ENCODE results near the gene CYP2U1.
"Not testable (repeated sequence)": the region's sequence is repeated elsewhere in the genome, so short reads cannot be mapped to it uniquely, and the experiment has no call there.

The CYP2U1 gene

DNA sequence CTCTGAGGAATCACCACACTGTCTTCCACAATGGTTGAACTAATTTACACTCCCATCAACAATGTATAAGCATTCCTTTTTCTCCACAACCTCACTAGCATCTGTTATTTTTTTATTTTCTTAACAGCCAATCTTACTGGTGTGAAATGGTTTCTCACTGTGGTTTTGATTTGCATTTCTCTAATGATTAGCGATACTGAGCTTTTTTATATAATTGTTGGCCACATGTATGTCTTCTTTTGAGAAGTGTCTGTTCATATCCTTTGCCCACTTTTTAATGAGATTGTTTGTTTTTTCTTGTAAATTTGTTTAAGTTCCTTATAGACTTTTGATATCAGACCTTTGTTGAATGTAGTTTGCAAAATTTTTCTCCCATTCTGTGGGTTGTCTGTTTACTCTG is 36.6 kb downstream of the CYP2U1 start:
- not testable (repeated sequence) for H3K36me3 ChIP-seq (ENCODE audit: insufficient read depth, low read length); H3K9ac ChIP-seq (ENCODE audit: low read depth, low read length); H3K9me3 ChIP-seq (replicated peaks; ENCODE audit: low read length)

DNA sequence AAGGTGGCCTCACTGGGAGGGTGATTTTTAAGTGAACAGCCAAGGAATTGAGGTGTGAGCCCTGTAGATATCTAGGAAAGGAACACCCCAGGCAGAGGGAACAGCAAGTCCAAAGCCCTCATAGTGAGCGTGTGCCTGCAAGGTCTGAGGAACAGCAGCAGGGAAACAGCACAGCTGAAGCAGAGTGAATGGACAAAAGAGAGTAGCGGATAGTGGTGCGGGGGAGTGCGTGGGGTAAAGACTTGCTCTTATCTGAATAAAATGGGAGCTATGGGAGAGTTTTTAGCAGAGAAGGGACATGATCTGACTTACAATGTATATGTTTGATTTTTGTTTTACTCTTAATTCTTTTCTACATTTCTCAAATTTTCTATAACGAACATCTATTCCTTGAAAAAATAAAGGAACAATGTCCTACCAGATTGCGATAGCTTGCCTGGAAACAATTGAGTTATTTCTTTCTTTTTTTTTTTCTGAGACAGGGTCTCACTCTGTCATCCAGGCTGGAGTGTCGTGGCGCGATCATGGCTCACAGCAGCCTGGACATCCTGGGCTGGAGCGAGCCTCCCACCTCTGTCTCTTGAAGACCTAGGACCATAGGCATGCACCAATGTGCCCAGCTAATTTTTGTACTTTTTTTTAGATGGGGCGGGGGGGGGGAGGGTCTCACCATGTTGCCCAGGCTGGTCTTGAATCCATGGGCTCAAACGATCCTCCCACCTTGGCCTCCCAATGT is 38.9 kb downstream of the CYP2U1 start:
- Histone ChIP-seq H3K9ac (ENCODE audit: low read depth, low read length) (no peak overlapping the region), H3K4me1 (ENCODE audit: control insufficient read depth, insufficient read depth, low read length) (no peaks in the 10 kb centered on the region), H3K4me3 (ENCODE audit: low read length) (no peak overlapping the region), H3K36me3 (ENCODE audit: insufficient read depth, low read length) (no peaks in the 10 kb centered on the region), H3K27me3 (ENCODE audit: control insufficient read depth, insufficient read depth, low read length) (no peaks in the 10 kb centered on the region), H3K4me2 (ENCODE audit: low read length) (no peak overlapping the region), H3K9me3 (replicated peaks; ENCODE audit: low read length) (no peaks in the 10 kb centered on the region)

More for the DNA sequence above, 36.6 kb downstream of the CYP2U1 start:
- H3K4me2 ChIP-seq (ENCODE audit: low read length); H3K4me3 ChIP-seq (ENCODE audit: low read length); H3K27me3 ChIP-seq (ENCODE audit: control insufficient read depth, insufficient read depth, low read length); H3K4me1 ChIP-seq (ENCODE audit: control insufficient read depth, insufficient read depth, low read length): not testable (repeated sequence)

DNA sequence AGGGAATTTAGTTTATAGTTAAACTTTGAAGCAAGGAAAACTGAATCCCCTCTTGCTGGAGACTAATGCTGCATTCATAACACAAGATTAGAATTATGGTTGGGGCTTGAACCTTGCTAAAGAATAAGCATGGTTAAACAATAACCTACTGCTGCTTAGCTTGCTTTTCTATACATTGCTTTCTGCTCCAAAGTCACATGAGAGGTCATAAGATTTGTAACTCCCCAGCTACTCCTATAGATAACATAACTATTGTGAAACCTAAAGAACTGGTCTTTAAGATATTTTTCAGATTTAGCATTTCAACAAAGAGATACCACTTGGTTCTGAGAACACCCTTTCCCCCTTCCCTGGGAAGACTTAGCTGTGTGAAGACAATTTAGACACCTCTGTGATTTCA is 41.3 kb downstream of the CYP2U1 start:
- Histone ChIP-seq H3K4me1 (ENCODE audit: control insufficient read depth, insufficient read depth, low read length) (no peaks in the 10 kb centered on the region), H3K4me3 (ENCODE audit: low read length) (no peak overlapping the region), H3K36me3 (ENCODE audit: insufficient read depth, low read length) (no peaks in the 10 kb centered on the region), H3K9me3 (replicated peaks; ENCODE audit: low read length) (no peaks in the 10 kb centered on the region), H3K27me3 (ENCODE audit: control insufficient read depth, insufficient read depth, low read length) (no peaks in the 10 kb centered on the region), H3K9ac (ENCODE audit: low read depth, low read length) (no peak overlapping the region), H3K4me2 (ENCODE audit: low read length) (no peak overlapping the region)

DNA sequence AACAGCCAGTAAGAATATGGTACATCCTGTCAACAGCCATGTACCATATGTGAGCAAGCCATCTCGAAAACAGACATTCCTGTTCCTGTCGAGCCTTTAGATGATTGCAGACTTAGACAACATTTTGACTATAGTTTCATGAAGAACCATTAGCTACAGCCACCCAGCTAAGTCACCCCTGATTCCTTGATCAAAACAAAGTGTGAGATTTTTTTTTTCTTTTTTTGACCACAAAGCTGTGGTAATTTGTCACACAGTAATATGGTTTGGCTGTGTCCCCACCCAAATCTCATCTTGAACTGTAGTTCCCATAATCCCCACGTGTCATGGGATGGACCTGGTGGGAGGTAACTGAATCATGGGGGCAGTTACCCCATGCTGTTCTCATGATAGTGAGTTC is 43.2 kb downstream of the CYP2U1 start:
- H3K4me1 ChIP-seq (ENCODE audit: control insufficient read depth, insufficient read depth, low read length) = no peaks in the 10 kb centered on the region
- H3K4me2 ChIP-seq (ENCODE audit: low read length) = no peak overlapping the region
- H3K9me3 ChIP-seq (replicated peaks; ENCODE audit: low read length) = no peaks in the 10 kb centered on the region
- H3K36me3 ChIP-seq (ENCODE audit: insufficient read depth, low read length) = no peaks in the 10 kb centered on the region
- no peak overlapping the region for H3K9ac ChIP-seq (ENCODE audit: low read depth, low read length)
- H3K4me3 ChIP-seq (ENCODE audit: low read length) = no peak overlapping the region
- no peaks in the 10 kb centered on the region for H3K27me3 ChIP-seq (ENCODE audit: control insufficient read depth, insufficient read depth, low read length)

DNA sequence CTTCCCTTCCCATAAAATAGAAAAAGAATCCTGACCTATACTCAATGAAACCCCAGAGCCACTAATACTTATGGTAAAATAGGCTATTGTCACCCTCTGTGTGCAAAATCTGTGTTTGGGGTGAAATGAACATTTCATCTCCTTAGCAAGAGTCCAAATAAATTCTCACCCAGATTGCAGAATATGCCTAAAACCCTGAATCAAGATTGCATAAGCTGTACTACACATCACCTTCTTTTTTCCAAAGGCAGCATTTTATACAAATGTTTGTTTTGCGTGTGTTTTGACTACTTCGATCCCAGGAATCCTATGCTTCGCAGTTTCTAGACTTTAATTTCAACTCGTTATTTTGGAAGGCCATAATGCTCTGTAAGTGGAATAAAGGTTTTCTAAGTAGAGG is 46.1 kb downstream of the CYP2U1 start:
- H3K9ac ChIP-seq (ENCODE audit: low read depth, low read length) = no peak overlapping the region
- no peak overlapping the region for H3K4me2 ChIP-seq (ENCODE audit: low read length)
- no peaks in the 10 kb centered on the region for H3K27me3 ChIP-seq (ENCODE audit: control insufficient read depth, insufficient read depth, low read length)
- no peaks in the 10 kb centered on the region for H3K4me1 ChIP-seq (ENCODE audit: control insufficient read depth, insufficient read depth, low read length)
- H3K36me3 ChIP-seq (ENCODE audit: insufficient read depth, low read length) = no peaks in the 10 kb centered on the region
- no peak overlapping the region for H3K4me3 ChIP-seq (ENCODE audit: low read length)
- H3K9me3 ChIP-seq (replicated peaks; ENCODE audit: low read length) = no peaks in the 10 kb centered on the region

DNA sequence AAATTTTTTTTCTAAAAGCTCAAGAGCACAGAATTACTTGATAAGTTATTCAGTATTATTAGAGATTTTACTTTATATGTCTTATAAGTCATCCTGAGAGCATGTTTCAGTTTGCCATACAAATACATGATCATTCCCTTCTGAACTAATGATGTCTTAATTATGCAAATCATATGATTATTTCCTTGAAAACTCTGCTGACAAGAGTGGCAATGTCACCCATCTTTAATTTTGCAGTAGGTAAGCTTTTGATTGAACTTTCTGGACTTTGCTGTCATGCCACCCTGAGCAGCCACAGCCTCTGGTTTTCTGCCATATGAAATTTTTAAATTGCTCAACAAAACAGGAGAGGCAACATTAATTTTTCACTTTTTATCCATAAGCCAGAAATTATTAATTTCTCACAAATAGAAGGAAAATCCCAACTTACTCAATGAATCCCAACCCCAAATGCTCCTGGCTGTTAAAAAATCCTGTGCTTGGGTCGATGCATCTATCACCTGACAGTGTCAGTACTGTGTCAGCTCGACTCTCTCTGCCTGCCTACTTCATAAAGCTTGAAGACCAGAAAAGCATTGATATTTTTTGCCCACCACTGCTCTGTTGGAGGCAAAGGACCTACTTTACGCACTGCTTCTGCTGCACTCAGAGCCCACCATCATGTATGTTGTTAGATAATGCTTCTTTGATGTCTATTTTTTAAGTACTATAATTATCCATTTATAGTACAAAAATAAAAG is 46.8 kb downstream of the CYP2U1 start:
- Histone ChIP-seq H3K27me3 (ENCODE audit: control insufficient read depth, insufficient read depth, low read length) (no peaks in the 10 kb centered on the region), H3K36me3 (ENCODE audit: insufficient read depth, low read length) (no peaks in the 10 kb centered on the region), H3K9ac (ENCODE audit: low read depth, low read length) (no peak overlapping the region), H3K9me3 (replicated peaks; ENCODE audit: low read length) (no peaks in the 10 kb centered on the region), H3K4me2 (ENCODE audit: low read length) (no peak overlapping the region), H3K4me1 (ENCODE audit: control insufficient read depth, insufficient read depth, low read length) (no peaks in the 10 kb centered on the region), H3K4me3 (ENCODE audit: low read length) (no peak overlapping the region)

DNA sequence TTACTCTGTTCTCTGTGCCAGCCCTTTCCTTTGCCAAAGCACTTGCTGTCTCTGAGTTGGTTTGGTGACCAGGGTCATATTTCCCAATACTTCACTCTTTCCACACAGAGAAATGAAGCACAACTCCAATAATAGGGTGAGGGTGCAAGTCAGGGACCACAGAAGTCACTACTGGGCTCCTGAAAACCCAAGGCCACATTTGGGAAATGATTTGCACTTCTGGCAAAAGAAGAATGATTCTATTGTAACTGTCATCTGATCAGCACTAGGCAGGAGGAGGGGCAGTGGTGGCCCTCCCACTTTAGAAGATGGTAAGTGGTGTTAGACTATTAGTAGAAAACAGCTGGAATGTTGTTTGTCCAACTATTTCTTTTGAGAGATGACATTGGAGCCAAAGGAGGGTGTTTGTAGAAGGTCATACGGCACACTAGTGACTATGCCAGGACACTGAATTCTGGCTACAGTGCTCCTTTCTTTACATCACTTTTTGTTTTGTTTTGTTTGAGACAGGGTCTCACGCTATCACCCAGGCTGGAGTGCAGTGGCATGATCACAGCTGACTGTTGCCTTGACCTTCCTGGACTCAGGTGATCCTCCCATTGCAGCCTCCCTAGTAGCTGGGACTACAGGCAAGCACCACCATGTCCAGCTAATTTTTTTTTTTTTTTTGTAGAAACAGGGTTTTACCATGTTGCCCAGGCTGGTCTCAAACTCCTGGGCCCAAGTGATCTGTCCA is 47.5 kb downstream of the CYP2U1 start:
- Histone ChIP-seq H3K4me2 (ENCODE audit: low read length) (no peak overlapping the region), H3K36me3 (ENCODE audit: insufficient read depth, low read length) (no peaks in the 10 kb centered on the region), H3K4me1 (ENCODE audit: control insufficient read depth, insufficient read depth, low read length) (no peaks in the 10 kb centered on the region), H3K9ac (ENCODE audit: low read depth, low read length) (no peak overlapping the region), H3K9me3 (replicated peaks; ENCODE audit: low read length) (no peaks in the 10 kb centered on the region), H3K4me3 (ENCODE audit: low read length) (no peak overlapping the region), H3K27me3 (ENCODE audit: control insufficient read depth, insufficient read depth, low read length) (no peaks in the 10 kb centered on the region)

DNA sequence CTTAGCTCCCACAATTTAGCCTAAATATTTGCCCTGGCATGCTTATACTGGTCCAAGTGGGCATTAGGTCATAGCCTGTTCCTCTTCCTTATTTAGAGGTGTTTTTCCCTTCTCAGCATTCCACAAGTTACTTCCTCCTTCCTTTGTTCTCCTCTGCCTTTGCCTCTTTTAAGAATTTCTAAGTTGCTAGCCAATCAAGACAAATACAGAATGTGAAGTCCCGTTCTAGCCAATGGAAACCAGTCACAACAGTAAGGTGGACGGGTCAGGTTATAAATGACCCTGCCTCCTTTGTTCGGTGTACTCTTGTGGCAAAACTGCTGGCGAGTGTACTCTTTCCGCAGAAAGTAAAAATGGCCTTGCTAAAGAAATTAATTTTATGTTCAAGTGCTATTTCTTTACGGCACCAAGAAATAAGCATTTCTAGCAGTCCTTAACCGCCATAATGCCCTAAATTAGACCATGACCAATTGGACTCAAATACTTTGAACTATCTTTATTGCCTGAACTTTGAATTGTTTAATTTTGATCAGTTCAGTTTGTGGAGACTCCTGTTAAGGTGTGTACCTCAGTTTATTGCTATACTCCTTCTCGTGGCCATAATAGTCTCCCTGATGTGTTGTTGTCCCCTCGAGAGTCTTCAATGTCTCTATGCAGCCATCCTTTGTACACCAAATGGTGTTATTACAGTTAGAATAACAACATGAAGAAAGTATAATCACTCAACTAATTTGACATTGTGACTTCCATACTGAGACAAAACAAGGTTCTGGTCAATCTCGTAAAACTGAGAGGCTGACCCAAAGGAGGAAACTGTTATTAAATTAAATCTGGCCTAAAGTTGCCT is 56.8 kb downstream of the CYP2U1 start:
- Histone ChIP-seq H3K9me3 (replicated peaks; ENCODE audit: low read length) (no peaks in the 10 kb centered on the region), H3K27me3 (ENCODE audit: control insufficient read depth, insufficient read depth, low read length) (no peaks in the 10 kb centered on the region), H3K9ac (ENCODE audit: low read depth, low read length) (no peak overlapping the region), H3K36me3 (ENCODE audit: insufficient read depth, low read length) (no peaks in the 10 kb centered on the region), H3K4me2 (ENCODE audit: low read length) (no peak overlapping the region), H3K4me3 (ENCODE audit: low read length) (no peak overlapping the region), H3K4me1 (ENCODE audit: control insufficient read depth, insufficient read depth, low read length) (peaks cover 11% of the 10 kb centered on the region)

DNA sequence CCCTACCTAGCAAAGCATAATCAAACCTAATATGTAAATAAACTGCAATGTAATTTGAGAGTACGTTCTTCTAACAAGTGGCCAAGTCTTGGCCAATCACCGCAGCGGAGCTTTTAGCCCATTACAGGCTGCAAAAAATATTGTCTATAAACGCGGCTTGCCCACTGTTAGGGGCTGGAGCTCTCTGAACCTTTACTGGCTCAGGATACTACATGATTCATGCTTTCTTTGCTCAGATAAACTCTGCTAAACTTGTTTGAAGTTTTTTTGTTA is 57.4 kb downstream of the CYP2U1 start:
- Histone ChIP-seq H3K4me3 (ENCODE audit: low read length) (no peak overlapping the region), H3K4me2 (ENCODE audit: low read length) (peak overlapping the region; percentile 91), H3K27me3 (ENCODE audit: control insufficient read depth, insufficient read depth, low read length) (no peaks in the 10 kb centered on the region), H3K9ac (ENCODE audit: low read depth, low read length) (no peak overlapping the region), H3K36me3 (ENCODE audit: insufficient read depth, low read length) (no peaks in the 10 kb centered on the region), H3K4me1 (ENCODE audit: control insufficient read depth, insufficient read depth, low read length) (peaks cover 11% of the 10 kb centered on the region), H3K9me3 (replicated peaks; ENCODE audit: low read length) (no peaks in the 10 kb centered on the region)

DNA sequence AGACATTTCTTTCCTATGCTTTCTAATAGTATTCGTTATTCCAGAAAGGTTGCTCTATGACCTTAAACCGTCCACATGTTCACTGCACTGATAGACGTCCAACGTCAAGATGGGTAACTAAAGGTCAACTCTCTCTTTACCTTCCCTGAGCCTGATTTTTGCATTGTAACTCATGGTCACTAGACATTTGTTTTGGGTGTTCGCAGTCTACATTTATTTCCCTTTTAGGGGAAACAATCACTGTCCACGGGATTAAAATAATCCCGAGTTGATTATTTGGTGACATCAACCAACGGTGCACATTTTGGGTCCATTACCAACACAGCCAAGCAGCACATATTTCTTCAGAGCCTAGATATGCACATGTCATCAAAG is 57.8 kb downstream of the CYP2U1 start:
- peak overlapping the region; percentile 91 for H3K9ac ChIP-seq (ENCODE audit: low read depth, low read length)
- peaks cover 11% of the 10 kb centered on the region for H3K4me1 ChIP-seq (ENCODE audit: control insufficient read depth, insufficient read depth, low read length)
- no peaks in the 10 kb centered on the region for H3K9me3 ChIP-seq (replicated peaks; ENCODE audit: low read length)
- peak overlapping the region; percentile 91 for H3K4me2 ChIP-seq (ENCODE audit: low read length)
- H3K36me3 ChIP-seq (ENCODE audit: insufficient read depth, low read length) = no peaks in the 10 kb centered on the region
- no peaks in the 10 kb centered on the region for H3K27me3 ChIP-seq (ENCODE audit: control insufficient read depth, insufficient read depth, low read length)
- H3K4me3 ChIP-seq (ENCODE audit: low read length) = peak overlapping the region; percentile 95

Measured in skeletal muscle satellite cell (primary cell).